HG03354 (cell line): ENCODE results near the gene TMEM63A.

Source experiments
- ATAC-seq: cut with Tn5 transposase; IDR thresholded peaks from one replicate; pipeline ENCODE4 v1.9.1; 2021; ENCODE audit warnings: mild to moderate bottlenecking; ENCODE audit not compliant: unreplicated experiment, poor library complexity, severe bottlenecking

Gene TMEM63A

GRCh38 chr1:225873281-225873850 is 8.8 kb downstream of the TMEM63A start:
- ATAC-seq = no peak

GRCh38 chr1:225872075-225872430 is 10.1 kb downstream of the TMEM63A start:
- no peak for ATAC-seq

GRCh38 chr1:225871359-225872074 is 10.7 kb downstream of the TMEM63A start:
- ATAC-seq = no peak

GRCh38 chr1:225870911-225871310 is 11.3 kb downstream of the TMEM63A start:
- ATAC-seq = no peak

GRCh38 chr1:225868631-225869330 is 13.4 kb downstream of the TMEM63A start:
- no peak for ATAC-seq

- no peak for ATAC-seq
Observed at GRCh38 chr1:225866981-225867380, 15.2 kb downstream of the TMEM63A start.

- peak; percentile 70 for ATAC-seq
Observed at GRCh38 chr1:225866061-225866837, 15.9 kb downstream of the TMEM63A start.

GRCh38 chr1:225865514-225865913 is 16.7 kb downstream of the TMEM63A start:
- no peak for ATAC-seq

GRCh38 chr1:225863167-225863566 is 19.0 kb downstream of the TMEM63A start:
- ATAC-seq = no peak

GRCh38 chr1:225862581-225862950 is 19.6 kb downstream of the TMEM63A start:
- ATAC-seq = no peak

GRCh38 chr1:225861834-225862580 is 20.2 kb downstream of the TMEM63A start:
- no peak for ATAC-seq

GRCh38 chr1:225860876-225861441 is 21.2 kb downstream of the TMEM63A start:
- no peak for ATAC-seq

- no peak for ATAC-seq
Observed at GRCh38 chr1:225860107-225860506, 22.1 kb downstream of the TMEM63A start.

- no peak for ATAC-seq
Observed at GRCh38 chr1:225859151-225859550, 23.0 kb downstream of the TMEM63A start.

- no peak for ATAC-seq
Observed at GRCh38 chr1:225857256-225857655, 24.9 kb downstream of the TMEM63A start.

- ATAC-seq = no peak
Observed at GRCh38 chr1:225855503-225856300, 26.5 kb downstream of the TMEM63A start.

GRCh38 chr1:225853441-225853840 is 28.7 kb downstream of the TMEM63A start:
- ATAC-seq = no peak

- no peak for ATAC-seq
Observed at GRCh38 chr1:225852413-225853124, 29.6 kb downstream of the TMEM63A start.
